HG03439 (cell line): ENCODE data around the gene MRAP.
"Not testable (repeated sequence)": the region's sequence is repeated elsewhere in the genome, so short reads cannot be mapped to it uniquely, and the experiment has no call there.

Experiments used
- ATAC-seq: cut with Tn5 transposase; IDR thresholded peaks from one replicate; pipeline ENCODE4 v1.9.1; 2021; ENCODE audit warnings: mild to moderate bottlenecking, moderate library complexity; ENCODE audit not compliant: unreplicated experiment

MRAP gene

DNA sequence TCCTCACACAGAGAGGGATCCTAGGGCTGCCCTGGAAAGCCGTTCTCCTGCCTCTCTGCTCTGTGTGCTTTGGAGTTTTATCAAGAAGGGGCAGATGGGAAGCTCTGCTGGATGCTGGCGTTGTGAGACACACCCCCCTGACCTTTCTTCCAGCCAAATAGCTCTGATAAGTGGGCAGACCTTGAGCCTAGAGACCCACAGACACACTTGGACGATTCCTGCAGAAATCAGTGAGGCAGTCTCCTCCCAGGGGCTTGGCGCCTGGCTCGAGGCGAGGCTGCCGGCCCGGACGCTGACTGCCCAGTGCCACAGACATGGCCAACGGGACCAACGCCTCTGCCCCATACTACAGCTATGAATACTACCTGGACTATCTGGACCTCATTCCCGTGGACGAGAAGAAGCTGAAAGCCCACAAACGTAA is at the start of gene MRAP:
Gene MRAP, plus strand, starts transcription at position 198 of the 424 bp plus-strand sequence. Its CDS starts 117 bp downstream, at position 315.
- no peak for ATAC-seq

GRCh38 chr21:32249511-32250280 is 49.0 kb upstream of the MRAP start:
- no peak for ATAC-seq

DNA sequence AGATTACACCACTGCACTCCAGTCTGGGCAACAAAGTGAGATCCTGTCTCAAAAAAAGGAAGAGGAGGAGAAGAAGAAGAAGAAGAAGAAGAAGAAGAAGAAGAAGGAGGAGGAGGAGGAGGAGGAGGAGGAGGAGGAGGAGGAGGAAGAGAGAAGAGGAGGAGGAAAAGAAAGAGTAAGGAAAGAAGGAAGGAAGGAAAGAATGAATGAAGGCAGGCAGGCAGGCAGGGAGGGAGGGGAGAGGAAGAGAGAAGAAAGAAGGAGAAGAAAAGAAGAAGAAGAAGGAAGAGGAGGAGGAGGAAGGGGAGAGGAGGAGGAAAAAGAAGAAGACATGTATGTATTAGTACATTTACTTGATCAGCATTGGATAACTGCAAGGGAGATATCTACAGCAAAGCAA is 46.5 kb upstream of the MRAP start:
- ATAC-seq, result no peak

DNA sequence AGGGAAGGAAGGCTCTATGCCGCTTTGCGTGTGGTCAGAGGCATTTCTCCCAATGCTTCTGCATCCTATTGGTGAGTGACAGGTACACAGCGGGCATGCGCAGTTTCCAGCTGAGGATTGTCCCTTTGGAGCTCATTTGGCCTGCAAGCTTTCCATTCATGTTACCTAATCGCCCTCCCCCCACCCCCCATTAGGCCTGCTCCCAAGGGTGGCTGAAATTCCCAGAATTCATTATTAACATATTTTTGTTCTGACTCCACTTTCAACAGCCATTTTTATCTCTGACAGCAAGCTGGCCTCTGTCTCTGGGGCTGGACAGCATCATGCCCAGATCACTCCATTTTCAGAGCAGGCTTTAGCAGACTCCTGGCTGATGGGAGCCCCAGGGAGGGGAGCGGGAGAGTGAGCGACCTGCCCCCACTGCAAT is 45.4 kb upstream of the MRAP start:
- no peak for ATAC-seq

- ATAC-seq, result no peak
Measured at GRCh38 chr21:32256251-32256650, 42.4 kb upstream of the MRAP start.

GRCh38 chr21:32256873-32257620 is 41.6 kb upstream of the MRAP start:
- no peak for ATAC-seq

- ATAC-seq, result peak; percentile 77
Measured at GRCh38 chr21:32257962-32258785, 40.5 kb upstream of the MRAP start.

DNA sequence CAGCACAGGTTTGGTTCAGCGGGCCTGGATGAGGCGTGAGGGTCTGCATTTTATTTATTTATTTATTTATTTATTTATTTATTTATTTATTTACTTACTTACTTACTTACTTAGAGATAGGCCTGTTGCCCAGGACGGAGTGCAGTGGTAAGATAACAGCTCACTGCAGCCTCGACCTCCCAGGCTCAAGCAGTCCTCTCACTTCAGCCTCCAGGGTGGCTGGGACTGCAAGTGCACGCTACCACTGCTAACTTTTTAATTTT is 39.9 kb upstream of the MRAP start:
- ATAC-seq, result not testable (repeated sequence)

DNA sequence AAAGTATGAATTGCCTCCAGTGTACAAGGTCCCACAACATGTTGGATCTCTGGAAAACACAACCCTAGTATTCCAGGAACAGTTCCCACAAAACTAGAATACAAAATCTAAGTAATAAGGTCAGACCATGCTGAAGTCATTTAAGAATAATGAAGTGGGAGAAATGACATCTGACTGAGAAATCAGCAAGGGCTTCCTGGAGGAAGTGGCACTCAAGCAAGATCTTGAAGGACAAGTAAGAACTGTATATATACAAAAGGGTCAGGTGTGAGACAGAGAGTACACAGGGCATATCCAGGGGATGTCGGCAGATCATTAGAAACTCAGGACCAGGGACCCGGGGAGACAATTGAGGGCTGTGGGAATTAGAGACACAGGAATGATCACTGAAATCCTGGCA is 38.5 kb upstream of the MRAP start:
- ATAC-seq, result no peak

DNA sequence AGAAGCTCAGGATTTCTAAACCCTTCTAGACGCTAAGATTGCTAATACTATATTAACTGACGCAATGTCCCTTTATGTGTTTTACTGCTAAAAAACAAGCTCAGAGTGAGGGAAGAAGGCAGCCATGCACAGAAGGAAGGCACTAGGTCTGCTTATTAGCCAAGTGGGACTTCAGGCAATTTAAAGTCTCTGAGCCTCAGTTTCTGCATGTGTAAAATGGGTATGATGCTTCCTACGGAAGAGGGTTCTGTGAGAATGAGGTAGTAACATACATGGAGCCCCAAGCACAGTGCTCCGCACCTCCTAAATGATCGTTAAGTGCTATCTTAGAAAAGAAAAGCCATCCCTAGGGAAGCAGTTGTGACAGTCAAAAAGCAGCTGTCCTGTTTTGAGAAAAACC is 36.7 kb upstream of the MRAP start:
- no peak for ATAC-seq

- not testable (repeated sequence) for ATAC-seq
Measured at GRCh38 chr21:32265321-32265720, 33.3 kb upstream of the MRAP start.

GRCh38 chr21:32270748-32271147 is 27.9 kb upstream of the MRAP start:
- no peak for ATAC-seq

GRCh38 chr21:32276671-32277070 is 22.0 kb upstream of the MRAP start:
- no peak for ATAC-seq

GRCh38 chr21:32278103-32278502 is 20.6 kb upstream of the MRAP start:
- ATAC-seq, result peak; percentile 17

DNA sequence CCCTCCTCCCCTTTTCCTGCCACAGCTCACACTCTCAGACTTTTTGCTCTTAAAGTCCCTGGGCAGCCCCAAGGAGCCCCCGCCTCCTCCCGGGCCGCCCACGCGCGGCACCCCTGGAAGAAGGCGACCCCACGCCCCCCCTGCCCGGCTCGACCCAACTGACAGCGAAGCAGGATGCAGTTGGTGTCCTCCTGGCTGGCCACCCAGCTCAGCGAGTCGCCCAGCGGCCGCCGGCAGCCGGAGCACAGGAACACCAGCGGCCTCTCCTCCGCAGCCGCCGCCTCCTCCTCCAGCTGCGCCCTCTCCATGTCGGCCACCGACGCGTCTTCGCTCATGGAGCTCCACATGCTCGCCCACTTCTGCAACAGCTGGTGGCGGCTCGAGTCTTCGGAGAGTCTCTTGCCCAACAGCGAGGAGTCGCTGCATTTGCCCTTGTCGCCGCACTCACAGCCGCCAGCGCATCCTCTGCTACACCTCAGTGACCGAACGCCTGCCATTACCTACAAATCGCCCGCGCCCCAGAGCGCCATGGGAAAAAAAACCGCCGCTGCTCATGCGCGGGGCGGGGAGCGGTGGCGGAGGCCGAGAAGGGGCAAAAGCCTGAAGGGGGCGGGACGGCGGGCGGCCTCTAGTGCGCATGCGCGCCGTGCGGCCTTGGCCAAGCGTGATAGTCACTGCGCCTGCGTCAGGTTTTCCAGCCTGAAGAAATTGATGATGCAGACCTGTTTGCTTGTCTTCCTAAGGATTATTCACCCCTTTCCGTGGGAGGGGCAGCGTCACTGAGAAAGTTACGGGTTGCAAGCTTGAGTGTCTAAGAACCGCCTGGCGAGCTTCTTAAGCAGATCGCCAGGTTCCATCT is 19.9 kb upstream of the MRAP start, which contains the start of gene MIS18A:
Gene MIS18A, minus strand, starts transcription at position 532 of the 859 bp plus-strand sequence. Its CDS starts 35 bp downstream, at position 497.
- peak; percentile 83 for ATAC-seq

- ATAC-seq, result no peak
Measured at GRCh38 chr21:32279377-32279680, 19.3 kb upstream of the MRAP start.

DNA sequence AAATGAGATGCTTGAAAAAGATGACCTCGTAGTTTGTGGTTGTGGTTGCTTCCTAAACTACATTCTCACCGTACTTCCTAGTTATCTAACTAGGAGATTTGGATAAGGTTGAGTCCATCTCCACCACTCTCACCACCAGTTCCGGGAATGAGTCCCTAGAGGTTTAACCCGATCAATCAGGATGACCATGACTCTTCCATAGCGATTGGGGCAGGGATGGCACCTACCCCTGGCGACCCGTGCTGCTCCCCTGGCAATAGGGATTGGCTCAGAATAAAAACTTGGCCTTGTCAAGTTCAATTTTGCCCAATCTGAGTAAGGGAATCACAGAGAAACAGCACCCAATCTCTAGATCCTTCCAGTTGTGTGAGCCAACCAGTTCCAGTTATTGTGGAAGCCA is 17.1 kb upstream of the MRAP start:
- no peak for ATAC-seq

- ATAC-seq, result no peak
Measured at GRCh38 chr21:32282992-32283391, 15.7 kb upstream of the MRAP start.

DNA sequence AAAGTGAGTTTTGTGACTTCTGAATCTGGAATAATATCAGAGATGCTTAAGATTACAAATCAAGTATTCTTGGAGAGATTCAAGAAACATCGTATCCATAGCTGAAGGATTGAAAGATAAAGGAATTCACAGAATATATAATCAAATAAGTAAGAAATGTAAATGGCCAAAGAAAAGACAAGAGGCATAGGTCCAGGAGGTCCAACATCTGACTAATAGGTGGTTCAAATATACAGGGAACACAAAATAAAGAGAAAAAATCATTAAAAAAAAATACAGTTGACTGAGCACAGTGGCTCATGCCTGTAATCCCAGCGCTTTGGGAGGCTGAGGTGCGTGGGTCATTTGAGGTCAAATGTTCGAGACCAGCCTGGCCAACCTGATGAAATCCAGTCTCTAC is 13.2 kb upstream of the MRAP start:
- ATAC-seq, result no peak

- ATAC-seq, result no peak
Measured at GRCh38 chr21:32297449-32297848, 1.2 kb upstream of the MRAP start.

- ATAC-seq, result no peak
Measured at GRCh38 chr21:32298148-32298559, 501 bp upstream of the MRAP start.
